Activated CD4-positive, alpha-beta T cell treated with anti-CD3 and anti-CD28 coated beads, Interleukin-2, Interleukin-6, amounts not matched to agents 100 ng/mL and 50 ng/mL, durations not matched to agents 16 hours and 8 hours (primary cell): ENCODE data around the gene ZNF280D.
A peak's percentile ranks its signal among the peaks of the same experiment; 100 is the strongest.
"Not testable (repeated sequence)": the region's sequence is repeated elsewhere in the genome, so short reads cannot be mapped to it uniquely, and the experiment has no call there.

ENCODE experiments used
- DNase-seq: peaks from one replicate; pipeline ENCODE4 v3.0.0-alpha.2; 2020

ZNF280D gene

DNA sequence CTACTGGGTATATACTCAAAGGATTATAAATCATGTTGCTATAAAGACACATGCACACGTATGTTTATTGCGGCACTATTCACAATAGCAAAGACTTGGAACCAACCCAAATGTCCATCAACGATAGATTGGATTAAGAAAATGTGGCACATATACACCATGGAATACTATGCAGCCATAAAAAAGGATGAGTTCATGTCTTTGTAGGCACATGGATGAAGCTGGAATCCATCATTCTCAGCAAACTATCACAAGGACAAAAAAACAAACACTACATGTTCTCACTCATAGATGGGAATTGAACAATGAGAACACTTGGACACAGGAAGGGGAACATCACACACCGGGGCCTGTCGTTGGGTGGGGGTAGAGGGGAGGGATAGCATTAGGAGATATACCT lies 23.8 kb downstream of the ZNF280D start:
- DNase-seq = not testable (repeated sequence)

DNA sequence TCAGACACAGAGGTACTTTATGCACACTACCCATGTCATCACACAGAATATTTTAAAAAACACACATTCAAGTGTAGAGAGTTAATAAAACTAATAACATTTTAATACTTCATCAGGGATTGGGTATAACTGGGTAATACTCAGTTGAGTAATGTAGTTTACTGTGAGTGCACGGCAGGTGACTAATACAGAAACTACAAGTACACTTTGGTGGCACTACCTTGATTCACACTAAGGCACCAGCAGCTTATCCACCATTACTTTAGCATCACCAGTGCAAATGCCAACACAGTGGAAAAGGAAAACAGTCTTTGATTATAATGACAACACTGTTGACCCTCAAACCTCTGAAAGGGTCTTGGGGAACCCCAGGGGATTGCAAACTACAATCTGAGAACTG lies 33.6 kb downstream of the ZNF280D start:
- peak; percentile 53 for DNase-seq

DNA sequence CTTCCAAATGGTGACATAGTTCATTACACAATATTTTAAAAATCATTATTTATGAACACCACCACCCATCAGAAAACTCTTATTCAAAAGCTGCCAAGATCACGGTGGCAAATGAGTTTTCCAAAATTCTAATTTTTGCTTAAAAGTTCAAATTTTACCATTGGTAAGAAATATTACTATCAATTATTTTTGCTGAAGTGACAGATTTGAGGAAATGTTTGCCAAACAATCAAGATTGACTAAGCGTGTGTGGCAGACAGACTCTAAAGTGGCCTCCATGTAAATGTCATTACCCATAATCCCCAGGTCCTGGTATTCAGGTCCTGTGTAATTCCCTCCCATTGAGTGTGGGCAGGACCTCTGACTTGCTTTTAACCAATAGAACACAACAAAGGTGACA lies 35.0 kb downstream of the ZNF280D start:
- DNase-seq = no peak

DNA sequence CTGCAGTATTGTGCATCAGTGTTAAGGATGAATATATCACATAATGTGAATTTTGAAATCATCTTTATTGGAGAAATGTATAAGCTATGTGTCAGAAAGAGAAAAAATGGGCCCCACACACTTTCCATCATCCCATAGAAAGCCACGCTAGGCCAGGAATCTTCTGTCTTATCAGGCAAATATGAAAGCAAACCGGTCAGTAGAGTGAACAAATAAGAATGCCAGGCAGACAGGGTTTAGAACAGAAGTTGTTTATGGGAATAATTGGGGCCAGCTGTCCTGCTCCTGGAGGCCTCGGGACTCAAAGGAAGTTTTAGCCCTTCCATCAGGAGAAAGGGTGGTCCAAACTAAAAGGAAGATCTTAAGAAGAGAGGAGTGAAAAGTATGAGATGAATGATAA lies 39.5 kb downstream of the ZNF280D start:
- DNase-seq = no peak

DNA sequence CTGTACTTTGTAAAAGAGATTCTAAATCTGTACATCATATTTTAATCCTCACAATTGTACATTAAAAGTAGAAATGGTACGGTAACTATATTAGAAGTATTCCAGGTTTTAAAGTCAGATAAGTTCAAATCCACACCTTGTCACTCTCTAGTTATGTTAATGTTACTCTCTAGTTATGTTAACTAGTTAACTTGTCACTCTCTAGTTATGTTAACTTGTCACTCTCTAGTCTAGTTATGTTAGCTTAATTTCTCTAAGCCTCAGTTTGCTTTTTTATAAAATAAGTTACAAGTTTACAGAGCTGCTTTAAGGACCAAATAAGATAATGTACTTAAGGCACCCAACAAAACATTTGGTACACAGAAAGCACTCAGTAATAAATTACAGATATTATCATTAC lies 42.6 kb downstream of the ZNF280D start:
- no peak for DNase-seq

DNA sequence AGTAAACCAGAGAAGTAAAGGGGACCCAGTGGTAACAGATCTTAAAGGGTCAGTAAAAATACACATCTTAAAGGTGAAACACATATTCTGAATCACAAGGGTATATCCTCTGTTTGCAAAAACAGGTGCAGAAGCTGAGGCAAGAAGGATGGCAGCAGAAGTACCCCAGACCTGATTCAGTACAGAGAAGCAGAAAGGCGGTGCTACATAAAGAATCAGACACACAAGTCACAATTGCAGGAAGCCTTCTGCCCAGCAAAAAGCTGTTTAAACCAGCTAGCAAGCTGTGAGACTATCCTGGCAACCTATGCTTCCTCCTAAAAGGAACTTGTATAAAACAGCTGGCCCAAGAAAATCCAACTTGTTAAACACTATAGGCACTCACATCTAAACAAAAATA lies 49.4 kb downstream of the ZNF280D start:
- no peak for DNase-seq

DNA sequence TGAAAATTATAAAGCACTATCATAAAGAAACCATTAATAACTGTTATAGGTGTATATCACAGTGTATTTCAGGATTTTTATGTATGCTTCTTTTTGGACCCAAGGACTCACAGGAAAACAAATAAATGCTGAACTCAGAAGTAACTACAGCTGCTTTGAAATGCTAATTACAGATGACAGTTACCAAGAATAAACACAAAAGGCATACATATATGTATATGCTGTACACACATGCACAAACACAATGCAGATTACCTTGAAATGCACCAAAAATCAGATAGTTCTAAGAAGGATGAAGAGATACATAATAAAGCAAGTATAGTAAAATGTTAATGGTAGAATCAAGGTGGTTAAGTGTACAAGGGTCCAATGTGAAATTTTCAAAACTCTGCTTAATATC lies 52.2 kb downstream of the ZNF280D start:
- no peak for DNase-seq

DNA sequence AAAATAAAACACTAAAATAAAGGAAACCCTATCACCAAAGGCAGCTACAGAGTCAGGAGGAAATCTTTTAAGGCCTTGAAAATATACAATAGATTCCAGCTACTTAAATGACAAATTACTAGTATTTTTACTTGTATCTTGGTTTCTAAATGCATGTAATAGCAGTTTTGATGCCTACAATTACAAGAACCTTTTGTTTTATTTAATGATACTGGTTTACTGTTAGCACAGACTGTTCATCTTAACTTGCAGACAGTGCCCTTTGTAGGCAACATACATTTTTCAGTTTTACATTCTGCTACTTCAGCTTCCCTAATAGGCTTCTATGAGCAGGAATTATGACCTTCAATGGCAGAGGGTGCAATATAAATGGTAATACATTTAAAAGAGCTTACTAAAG lies 54.1 kb downstream of the ZNF280D start:
- no peak for DNase-seq

DNA sequence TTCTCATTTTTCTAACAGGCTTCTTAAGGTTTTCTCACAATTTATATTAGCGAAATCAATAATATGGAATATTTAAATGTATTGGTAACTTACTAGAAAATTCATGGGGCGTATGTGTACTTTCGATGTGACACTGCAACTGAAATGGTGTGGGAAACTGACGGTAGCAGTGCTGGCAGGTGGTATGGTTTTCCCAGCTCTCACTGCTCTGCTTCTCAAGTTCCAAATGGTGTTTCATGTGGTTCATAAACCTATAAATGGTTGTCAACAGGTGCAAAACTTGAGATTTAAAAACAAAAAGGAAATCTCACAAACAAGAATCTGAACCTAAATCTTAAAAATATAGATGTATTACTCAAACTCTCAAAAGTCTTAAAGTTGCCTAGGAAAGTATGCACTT lies 54.7 kb downstream of the ZNF280D start:
- no peak for DNase-seq

DNA sequence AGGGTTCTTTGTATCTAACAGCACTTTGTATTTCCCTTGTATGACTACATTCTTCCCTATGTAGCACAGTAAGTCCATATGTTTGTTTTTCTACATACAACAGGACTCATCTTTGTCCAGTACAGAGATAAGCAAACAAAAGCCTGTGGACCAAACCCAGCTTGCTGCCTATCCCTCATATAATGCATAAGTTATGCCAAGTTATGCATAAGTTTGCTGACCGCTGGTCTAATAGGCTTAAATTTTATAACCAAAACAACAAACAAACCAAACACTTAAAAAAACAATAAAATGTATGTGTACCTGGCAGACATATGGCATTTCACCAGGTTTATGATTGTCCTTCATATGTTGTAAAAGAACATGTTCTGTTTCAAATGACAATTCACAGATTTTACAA lies 56.0 kb downstream of the ZNF280D start:
- DNase-seq = no peak

DNA sequence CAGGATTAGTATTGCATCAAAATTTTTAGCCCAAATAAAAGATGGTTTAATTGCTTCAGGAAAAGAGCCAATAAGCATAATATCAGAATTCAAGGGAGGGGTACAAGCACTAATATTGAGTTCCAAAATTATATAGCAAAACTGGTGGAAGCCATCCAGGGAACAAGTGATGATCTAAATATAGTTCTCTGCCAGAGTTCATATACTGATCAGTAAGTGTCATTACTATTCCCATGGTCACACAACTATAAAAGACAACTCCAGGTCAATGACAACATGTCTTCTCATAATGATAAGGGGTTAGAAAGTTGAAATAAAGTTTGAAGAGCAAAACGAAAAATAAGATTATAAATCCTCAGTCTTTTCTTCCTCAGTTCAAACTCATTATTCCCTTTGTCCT lies 57.4 kb downstream of the ZNF280D start:
- DNase-seq = no peak

DNA sequence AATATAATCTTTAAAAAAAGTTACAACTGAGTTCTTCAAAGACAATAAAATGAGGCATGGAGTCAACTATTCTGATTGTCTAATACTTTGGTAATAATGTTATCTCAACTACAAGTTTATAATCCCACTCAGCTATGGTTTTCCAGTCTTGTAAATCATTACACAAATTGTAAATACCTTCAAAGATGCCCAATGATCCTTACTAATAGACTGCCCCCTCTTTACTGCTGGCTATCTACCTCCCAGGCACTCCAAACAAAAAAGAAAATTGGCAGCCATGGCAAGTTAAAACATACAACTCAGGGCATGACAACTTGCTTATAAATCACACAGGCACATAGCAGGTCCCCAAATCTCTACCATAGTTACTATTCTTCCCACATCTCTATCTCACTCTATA lies 58.5 kb downstream of the ZNF280D start:
- no peak for DNase-seq

DNA sequence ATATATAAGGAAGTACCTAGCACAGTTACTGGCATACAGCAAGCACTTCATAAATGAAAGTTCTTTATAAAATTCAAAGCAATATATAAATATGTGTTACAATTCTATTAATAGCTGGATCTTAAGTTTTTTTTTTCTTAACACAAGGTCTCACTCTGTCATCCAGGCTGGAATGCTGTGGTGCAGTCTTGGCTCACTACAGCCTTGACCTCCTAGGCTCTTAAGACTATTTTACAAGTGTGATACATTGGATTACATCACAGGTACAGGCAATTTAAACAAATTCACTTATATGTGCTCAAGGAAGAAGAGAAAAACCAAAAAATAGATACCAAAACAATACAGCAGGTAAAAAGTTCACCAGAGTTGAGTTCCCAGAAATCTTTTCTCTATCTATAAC lies 60.6 kb downstream of the ZNF280D start:
- DNase-seq = no peak

DNA sequence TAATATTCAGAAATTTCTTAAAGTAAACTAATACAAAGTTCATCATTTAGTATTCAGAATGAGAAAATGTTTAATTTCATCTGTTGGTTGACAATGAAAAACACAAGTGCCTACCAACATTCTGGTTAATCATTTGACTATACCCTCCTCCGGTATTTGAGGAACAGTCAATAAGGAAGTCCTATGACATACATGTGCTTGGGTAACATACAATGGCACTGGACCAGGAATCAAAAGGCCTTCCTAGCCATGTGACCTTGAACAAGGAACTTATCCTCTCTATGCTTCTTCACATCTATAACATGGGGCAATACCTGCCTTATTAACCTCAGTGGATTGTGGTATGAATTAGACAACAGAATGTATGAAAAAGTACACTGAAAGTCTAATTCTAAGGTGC lies 65.8 kb downstream of the ZNF280D start:
- no peak for DNase-seq

DNA sequence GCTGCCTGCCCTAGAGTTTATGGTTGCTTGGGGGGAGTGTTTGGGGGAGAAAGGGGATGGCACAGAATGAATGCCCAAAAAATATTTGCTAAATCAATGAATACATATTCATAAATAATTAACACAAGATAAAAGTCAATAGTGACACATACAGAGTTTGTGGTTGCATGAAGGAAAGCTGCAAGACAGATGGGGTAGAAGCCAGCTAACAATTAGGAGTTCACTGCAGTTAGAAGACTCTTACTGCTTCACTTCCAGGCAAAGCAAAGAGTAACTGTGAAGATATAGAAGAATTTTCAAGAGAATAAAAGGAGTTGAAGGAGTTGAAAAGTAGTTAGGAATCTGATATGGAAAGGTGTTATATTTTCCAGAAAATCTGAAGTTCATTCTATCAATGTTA lies 72.4 kb downstream of the ZNF280D start:
- DNase-seq = no peak

DNA sequence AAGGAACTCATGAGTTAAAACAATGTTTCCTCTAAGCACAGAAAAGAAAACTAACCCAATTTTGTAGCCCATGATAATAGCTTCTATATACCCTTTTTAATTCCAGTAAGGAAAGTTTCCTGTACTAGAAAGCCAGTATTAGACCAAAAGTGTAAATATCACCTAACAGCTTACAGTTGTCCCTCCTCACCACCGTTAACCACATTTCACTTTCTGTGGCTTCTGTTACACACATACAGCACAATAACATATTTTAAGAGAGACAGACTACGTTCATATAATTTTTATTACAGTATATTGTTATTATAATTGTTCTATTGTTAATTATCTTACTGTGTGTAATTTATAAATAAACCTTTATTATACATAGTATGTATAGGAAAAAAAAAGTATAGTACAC lies 74.1 kb downstream of the ZNF280D start:
- DNase-seq = no peak

DNA sequence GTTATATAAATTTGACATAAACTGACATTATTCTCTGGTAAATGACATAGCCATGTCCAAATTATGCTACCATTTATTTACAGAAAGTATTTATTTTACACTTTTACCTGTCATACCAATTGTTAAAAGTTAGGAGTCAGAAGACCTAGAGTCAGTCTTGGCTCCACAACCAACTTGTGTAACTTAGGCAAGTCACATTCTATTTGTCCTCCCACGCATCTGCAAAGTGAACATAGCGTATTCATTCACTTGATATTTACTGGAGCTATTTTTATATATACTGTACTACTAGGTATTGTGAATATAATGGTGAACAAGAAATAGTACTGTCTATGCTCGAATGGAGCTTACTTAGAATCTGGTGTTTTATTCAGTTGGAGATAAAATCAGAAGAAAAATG lies 78.7 kb downstream of the ZNF280D start:
- no peak for DNase-seq

DNA sequence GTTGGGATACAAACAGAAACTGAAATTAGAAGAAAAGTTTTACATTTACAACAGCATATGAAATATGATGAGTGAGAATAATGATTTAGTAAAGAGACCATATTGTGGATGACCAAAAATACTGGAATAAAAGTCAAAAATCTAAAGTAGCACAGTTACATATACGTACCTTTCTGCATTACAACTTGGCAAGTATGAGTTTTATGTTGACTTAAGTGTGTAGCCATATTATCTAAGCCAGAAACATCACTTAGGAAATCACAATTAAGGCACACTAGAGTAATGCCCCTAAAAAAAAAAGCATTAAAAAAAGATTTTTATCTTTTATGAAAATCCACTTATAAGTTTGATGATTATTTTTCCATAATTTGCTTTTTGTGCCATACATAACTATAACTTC lies 79.1 kb downstream of the ZNF280D start:
- no peak for DNase-seq

DNA sequence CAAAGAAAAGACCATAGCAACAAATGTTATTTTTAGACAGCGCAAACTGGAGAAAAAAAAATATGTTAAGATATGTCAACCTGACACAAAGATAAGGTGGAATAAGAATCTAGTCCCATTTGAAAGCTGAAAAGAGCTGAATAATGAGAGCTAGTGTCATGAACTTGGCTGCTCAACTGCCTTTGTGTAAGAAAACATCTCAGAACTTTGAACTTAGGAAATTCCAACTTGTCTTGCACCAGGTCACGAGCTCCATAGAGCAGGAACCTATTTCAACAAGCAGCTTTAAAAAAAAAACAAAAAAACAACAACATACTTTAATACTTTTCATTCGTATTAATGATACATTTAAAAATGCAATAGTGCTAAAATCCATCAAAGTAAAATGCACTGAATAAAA lies 79.5 kb downstream of the ZNF280D start:
- no peak for DNase-seq

DNA sequence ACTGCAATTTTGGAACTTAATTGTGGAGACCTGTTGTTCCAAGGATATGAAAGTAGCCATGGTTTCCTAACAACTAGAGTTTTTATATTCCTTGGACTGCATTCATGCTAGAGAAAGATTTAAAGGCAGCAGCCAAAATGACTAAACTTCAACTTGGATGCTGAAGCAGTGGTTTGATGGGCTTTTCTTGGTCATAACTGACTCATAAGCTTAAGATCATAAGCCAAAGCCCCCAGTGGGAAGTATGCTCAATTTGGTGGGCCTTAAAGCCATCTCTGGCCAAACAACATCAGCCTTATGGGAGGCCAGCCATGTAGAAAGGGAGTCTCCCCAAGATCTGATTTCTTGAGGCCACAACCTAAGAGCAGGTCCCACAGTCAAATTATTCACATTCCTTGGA lies 80.2 kb downstream of the ZNF280D start:
- DNase-seq = no peak

DNA sequence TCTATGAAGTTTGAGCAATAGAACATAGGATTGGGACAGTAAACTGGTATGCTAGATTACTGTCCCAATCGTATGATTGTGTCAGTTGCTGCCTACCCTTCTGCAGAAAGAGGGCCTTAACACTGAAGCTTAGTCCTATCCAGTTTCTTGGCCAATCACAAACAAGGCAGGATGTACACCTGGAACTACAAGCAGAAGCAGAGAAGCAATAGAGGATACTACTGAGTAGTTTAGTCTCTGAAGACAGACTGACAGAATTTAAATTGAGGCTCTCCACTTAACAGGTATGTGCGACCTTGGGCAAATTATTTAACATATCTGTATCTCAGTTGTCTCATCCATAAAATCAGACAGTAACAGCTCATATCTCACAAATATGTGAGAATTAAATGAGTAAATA lies 85.0 kb downstream of the ZNF280D start:
- no peak for DNase-seq

DNA sequence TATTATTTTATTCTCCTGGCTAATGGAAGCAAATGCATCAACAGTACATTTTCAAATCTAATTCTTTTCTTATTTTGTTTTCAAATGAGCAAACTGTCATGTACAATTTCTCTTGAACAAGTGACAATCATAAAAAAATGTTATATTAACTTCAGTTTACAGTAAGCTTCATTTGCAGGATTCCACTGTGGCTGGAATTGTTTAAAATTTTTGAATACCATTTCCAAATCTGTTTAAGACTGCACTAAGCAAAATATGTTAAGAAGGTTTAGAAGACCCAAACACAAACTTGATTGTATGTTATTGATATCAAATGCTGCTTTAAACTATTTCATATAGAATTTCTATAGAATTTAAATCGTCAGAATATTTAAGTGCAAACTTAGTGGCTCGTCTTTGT lies 92.8 kb downstream of the ZNF280D start:
- DNase-seq = no peak

DNA sequence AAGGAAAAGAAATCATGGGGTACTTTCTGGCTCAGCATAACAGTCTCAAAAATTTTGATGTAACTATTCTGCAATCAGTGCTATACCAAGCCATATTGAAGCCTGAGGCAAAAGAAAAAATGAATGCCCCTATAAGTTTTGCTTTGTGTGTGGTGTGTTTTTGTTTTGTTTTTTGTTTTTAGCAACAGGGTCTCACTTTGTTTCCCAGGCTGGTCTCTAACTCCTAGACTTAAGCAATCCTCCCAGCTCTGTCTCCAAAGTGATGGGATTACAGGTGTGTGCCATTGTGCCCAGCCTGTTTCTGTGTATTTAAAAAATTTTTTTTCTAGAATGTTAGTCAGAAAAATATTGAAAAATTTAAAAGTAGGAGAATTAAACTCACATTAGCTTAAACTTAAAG lies 93.2 kb downstream of the ZNF280D start:
- DNase-seq = no peak

DNA sequence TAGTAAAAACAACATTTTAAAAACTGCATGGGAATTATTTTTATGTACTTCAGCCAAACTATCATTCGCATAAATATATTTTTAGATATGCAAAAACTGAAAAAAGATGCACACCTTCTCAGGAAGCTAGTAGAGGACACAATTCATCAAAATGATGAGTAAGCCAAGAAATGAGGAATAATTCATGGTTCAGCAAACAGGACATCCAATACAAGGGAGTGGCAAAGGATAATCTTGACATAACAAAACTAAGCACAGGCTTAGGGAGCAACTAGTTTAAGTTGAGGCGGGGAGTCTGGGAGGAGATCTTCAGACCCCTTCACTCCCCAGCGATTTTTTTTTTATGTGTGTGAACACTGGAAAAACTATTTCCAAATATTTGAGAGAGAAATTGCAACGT lies 93.7 kb downstream of the ZNF280D start:
- DNase-seq = no peak

DNA sequence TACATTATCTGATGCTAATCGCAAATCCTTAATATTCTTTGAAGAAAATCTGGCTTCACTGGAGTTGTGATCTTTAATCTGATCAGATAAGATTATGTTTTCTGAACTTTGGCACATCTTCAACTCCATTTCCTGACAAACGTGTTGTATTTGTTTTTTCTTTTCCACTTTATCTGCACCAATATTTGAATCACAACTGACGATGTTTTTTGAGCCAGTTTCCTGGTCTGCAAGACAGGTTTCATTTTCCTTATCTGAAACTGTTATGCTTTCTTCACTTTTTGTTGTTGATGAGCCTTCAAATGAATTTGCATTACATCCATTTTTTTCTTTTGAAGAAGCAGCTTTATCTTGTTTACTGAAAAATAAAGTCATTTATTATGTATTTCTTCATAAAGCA lies 101.5 kb downstream of the ZNF280D start:
- no peak for DNase-seq

DNA sequence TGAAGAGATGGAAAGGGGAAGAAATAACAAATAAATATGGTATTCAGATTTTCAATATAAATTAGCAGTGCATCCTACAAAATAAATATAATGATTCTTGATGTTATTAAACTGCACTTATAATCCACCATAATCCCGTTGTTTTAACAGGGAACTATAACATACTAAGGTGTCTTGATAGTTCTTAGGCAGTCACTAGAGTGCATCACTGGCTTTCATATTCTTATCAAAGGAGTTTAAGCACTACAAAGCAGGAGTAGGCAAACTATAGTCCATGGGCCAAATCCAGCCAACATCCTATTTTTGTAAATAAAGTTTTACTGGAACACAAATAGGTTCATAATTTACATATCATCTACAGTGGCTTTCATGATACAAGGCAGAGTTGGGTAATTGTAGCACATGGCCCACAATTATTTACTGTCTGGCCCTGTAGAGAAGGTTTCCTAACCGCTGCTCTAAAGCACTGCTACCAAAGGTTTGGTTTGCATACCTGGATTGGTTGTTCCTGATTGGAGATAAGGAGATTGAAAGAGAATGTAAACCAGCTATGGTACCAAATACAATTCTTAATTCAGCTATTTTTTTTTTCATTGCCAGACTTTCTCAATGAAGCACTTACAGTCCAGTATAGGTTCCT lies 104.3 kb downstream of the ZNF280D start:
- no peak for DNase-seq
